GM19043 (cell line): Measurements from ENCODE around the gene BLACAT1.
"Not testable (repeated sequence)": the region's sequence is repeated elsewhere in the genome, so short reads cannot be mapped to it uniquely, and the experiment has no call there.

ENCODE experiments used
- ATAC-seq: cut with Tn5 transposase; IDR thresholded peaks from one replicate; pipeline ENCODE4 v1.9.1; 2021; ENCODE audit warnings: low read depth; ENCODE audit not compliant: unreplicated experiment

Gene BLACAT1

DNA sequence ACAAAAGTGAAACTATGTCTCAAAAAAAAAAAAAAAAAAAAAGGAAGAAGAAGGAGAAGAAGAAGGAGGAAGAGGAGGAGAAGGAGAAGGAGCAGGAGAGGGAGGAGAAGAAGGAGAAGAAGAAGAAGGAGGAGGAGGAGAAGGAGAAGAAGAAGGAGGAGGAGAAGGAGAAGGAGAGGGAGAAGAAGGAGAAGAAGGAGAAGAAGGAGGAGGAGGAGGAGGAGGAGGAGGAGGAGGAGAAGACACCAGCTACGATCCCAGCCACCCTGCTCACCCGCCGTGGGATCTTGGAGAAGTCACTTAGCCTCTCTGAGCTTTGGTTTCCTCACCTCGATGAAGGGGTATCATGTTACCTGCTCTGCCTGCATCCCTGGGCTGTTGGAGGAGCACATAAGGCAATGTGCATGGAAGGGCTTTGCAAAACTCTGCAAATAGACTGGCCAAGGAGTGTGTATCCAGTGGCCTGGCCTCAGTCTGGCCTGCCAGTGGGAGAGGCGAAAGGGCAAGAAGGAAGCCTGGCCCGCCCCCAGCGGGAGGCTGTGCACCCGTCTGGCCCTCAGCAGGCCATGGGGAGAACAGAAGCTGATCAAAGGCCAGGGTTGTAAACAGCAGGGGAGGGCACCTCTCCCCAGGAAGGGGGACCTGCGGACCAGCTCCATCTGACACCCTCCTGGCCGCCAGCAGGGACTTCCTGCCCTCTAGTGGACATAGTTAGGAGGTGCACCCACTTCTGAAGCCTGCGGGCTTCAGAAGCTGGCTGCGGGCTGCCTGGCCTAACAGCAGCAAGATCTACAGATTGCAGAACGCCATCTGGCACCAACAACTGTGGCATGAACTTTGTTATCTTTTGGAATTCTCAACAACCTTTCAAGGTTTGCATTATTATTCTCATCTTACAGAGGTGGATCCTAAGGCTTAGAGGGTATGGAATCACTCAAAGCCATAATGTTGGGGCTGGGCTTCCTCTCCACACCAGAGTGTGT, 29.4 kb upstream of the BLACAT1 start:
- ATAC-seq, result no peak

DNA sequence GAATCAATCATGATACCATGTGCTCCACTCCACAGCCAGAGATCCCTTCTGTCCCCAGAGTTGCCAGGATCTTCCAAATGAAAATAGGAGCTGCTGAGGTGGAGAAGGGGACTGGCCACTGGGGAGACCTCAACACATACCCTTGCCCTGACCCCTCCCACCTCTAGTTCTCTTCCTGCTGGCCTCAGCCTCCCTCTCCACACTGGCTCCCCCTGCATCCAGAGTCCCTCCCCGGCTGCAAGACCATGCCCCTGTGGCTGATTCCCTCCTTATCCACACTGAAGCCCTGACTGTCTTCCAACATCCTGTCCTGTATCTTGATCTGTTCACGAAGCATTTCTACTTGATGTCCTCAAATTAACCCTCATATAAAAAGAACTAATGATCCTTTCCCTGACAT, 27.5 kb upstream of the BLACAT1 start:
- ATAC-seq, result no peak

DNA sequence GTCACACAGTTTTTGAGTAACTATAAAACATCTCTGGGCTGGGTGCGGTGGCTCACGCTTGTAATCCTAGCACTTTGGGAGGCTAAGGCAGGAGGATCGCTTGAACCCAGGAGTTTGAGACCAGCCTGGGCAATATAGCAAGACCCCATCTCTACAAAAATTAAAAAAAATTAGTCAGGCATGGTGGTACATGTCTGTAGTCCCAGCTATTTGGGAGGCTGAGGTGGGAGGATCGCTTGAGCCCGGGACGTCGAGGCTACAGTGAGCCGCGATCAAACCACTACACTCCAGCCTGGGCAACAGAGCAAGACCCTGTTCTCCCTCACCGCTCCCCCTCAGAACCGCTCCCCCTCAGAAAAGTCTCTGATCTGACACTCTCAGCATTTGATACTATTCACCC, 26.7 kb upstream of the BLACAT1 start:
- not testable (repeated sequence) for ATAC-seq

DNA sequence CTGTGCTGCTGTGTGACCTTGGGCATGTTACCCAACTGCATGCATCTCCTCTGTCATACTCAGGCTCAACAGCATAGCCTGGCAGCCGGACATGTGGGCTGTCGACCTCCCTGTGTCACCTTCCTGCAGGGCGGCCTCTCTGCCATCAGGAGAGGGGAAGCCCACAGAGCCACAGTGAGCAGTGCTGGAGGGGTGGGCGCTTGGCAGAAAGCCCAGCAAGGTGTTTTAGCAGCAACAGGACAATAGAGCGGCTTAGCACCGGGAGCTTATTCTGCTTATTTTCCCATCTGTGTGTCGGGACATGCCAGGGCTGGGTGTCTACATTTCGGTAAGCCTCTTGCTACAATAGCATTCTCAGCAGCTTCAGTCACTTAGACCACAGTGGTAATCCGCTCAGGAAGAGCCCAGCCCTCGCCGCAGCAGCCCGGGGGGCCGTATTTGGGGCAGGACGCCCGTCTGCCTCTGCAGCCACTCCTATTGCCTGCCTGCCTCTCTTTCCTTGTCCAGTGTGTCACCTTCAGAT, 25.8 kb upstream of the BLACAT1 start:
- ATAC-seq, result no peak

DNA sequence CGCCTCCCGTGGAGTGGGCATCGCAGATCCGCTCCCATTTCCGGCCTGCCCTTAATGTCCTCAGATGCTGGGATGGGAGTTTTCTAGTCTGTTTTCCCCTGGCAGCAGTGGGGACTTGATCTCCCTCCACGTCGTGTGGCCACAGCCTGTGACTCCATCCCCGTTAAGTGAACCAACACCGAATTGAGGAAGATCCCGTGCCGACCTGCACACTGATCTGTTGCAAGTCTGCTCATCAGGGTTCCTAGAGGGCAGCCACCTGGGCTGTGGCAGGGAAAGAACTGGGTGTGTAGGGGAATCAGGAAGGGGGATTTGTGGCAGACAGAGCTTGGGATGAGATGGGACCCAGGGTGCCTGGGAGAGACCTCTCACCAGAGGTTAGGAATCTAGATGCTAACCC, 25.4 kb upstream of the BLACAT1 start:
- ATAC-seq, result no peak

DNA sequence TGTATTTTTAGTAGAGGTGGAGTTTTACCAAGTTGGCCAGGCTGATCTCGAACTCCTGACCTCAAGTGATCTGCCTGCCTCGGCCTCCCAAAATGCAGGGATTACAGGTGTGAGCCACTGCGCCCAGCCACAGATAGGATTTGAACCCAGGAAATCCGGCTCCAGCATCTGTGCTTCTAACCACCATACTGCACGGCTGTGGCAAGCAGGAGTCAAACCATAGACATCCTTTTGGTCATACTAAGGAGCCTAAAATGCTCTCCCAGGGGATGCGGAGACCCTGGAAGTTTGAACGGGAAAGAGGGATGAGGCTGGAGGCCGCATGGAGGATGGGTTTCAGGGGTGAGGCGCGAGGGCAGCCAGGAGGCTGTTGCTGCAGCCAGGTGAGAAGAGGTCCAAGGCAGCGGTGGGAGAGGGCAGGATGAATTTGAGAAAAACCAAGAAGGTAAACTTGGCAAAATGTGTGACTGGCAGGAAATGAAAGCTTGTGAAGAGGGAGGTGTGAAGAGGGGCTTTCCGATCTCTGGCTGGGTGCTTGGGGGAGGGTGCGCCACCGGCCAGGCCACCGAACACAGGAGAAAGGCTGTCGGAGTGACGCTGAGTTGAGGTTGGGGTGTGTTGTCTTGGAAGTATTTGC, 24.6 kb upstream of the BLACAT1 start:
- peak; percentile 63 for ATAC-seq

DNA sequence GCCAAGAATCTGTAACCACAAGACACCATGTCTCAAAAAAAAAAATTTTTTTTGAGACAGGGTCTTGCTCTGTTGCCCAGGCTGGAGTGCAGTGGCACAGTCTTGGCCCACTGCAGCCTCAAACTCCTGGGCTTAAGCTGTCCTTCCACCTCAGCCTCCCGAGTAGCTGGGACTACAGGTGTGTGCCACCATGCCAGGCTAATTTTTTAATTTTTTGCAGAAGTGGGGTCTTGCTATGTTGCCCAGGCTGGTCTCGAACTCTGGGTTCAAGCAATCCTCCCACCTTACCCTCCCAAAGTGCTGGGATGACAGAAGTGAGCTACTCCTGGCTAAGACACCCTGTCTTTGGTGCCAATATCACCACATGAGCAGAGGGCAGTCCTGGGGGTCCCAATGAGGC, 23.1 kb upstream of the BLACAT1 start:
- ATAC-seq, result not testable (repeated sequence)

DNA sequence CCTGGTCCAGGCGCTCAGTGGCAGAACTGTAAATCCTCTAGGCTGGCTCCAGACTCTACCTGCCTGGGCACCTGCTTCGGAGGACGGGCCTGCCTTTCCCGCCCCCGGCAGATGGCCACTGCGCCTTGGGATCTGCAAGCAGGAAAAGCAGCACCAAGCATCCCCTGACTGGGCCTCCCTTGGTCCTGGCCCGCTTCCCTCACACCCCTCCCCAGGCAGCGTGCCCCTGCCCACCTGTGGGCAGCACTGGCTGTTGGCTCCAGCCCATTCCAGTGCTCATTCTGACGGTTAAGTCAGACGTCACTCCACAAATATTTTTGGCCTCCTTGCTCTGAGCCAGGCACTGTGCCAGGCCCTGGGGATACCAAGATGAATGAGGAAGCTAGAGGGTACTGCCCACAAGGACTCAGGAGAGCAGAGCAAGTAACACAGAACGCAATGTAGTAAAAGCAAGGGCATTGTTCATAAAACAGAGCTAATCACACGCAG, 22.0 kb upstream of the BLACAT1 start:
- ATAC-seq, result no peak

DNA sequence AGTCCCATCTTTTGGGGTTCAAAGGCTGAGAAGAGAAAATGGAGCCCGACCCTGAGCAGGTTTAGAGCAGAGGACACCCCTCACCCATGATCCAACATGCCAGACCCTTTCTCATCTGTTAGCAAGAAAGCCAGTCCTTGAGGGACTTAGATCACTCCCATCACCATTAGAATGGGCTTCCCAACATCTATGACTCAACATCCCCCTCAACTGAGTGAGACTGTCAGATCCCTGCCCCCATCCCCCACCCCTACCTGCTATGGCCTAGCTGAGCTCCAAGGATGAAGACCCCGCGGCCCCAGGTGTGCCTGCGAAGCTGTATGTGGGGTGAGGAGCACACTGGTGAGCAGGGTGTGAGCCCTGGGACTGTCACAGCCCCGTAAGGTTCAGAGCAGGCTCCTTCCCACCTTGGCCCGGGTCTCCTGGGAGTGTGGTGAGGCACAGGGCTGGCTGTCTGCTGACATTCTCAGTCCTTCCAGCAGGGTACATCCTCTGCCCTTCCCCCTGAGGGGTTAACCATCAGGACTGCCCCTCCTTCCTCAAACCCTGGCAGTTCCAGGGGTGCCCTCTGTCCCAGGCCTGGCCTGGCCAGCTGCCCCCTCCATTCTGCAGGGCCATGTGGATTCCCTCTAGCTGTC, 21.4 kb upstream of the BLACAT1 start:
- ATAC-seq, result no peak

DNA sequence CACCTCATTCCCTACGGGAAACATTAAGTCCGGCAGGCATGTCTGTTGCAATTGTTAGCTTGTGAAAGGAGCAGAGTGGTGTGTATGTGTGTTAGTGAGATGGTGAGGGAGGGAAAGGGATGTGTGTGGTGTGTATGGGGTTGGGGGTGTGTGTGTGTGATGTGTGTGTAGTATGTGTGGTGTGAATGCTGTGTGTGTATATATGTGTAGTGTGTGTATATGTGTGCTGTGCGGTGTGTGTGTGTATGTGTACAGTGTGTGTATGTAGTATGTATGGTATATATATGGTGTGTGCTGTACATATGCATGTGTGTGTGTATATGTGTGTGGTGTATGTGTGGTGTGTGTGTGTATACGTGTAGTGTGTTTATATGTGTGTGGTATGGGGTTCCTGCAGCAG, 20.8 kb upstream of the BLACAT1 start:
- ATAC-seq, result no peak

DNA sequence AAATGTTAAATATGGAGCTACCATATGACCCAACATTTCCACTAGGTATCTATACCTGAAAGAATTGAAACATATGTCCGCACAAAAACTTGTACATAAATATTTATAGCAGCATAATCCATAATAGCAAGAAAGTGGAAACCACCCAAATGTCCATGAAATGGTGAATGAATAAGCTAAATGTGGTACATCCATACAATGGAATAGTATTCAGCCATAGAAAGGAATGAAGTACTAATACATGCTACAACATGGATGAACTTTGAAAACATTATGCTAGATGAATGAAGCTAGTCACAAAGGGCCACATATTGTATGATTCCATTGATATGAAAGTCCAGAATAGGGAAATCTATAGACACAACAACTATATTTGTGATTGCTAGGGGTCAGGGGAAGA, 20.0 kb upstream of the BLACAT1 start:
- no peak for ATAC-seq

DNA sequence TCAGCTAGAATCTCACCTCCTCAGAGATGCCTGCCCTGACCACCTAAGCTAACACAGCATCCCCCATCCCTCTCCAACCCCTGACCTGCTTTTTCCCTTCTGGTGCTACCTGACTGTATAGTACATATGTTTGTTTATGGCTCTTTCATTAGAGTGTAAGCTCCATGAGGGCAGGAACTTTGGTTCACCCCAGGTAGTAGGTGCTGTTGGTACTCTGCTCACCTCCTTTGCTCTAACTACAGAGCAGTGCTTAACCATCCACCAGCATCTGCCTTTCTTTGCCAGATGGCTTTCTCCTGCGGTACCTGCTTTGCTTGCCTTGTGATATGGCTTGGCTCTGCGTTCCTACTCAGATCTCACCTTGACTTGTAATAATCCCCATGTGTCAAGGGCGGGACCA, 18.7 kb upstream of the BLACAT1 start:
- ATAC-seq, result no peak

DNA sequence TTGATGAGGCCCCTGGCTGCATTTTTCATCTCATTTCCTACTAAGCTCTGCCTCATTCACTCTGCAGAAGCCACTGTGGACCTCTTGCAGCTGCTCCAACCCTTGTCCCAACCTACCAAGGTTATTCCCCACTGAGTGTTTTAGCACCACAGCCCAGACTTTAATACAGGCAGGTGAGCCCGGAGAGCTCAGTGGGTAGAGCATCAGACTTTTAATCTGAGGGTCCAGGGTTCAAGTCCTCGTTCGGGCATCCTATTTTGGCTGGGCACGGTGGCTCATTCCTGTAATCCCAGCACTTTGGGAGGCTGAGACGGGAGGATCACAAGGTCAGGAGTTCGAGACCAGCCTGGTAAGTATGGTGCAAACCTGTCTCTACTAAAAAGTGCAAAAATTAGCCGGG, 18.1 kb upstream of the BLACAT1 start:
- ATAC-seq, result no peak

DNA sequence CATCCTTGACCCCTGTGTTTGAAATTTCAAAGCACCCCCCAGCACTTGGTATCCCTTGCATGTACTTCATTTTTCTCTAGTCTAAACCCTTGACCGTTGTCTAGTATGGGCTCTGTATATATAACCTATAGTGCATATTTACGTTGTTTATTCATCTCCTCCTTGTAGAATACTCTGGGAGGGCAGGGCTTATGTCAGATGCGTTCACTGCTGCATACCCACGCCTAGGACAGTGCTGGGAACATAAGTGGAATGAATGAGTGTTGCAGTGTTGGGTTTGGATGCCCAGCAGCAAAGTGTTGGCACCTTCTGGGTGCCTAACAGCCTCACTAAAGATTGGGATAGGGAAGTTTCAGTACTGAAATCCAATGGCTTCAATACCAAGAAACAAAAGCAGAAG, 17.6 kb upstream of the BLACAT1 start:
- ATAC-seq, result no peak

DNA sequence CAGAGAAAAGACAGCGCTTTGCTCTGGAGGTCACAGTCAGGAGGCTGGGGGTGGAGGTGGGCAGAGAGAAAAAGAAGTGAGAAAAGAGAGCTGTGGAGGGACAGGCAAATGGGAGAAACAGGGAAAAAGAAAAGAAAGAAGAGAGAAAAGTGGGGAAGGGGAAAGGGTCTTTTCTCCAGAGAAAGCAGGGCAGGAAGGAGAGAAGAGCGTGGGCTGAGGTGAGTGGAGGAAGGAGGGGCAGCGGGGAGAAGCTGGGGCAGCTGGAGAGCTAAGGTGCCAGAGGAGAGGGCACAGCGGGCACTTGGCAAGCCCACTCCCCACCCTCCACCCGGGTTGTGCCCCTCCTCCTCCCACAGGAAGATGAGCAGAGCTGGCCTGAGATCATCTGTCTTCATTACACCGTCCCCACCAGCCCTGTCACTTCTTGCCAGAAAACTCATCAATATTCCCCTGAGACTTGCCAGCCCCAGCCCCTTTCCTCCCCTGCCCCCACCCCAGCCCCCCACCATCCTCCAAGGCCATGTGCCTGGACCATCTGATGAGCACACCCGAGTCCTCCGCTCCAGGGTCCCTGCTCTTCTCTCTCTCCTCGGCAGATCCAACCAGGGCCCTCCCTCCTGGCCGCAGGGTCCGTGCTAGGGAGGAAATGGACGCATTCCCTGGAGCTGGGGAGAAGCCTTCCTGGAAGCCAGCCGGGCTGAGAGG, 17.0 kb upstream of the BLACAT1 start:
- ATAC-seq, result no peak

DNA sequence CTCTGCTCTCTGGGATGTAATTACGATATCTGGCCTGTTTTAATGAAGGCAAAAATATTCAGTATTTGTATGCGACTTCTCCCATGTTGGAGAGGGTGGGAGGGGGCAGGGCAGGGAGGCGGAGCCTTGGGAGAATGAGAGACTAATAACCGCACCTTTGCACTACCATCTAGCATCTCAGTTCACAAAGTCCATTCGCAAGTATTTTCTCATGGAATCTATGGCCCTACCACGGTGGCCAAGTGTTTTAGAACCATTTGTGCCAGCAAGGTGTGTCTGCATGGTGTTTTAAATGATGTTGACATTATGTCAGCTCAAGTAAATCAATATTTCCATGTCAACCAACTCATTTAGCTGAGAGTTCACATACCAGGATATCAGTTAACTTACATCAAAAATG, 14.3 kb upstream of the BLACAT1 start:
- no peak for ATAC-seq

DNA sequence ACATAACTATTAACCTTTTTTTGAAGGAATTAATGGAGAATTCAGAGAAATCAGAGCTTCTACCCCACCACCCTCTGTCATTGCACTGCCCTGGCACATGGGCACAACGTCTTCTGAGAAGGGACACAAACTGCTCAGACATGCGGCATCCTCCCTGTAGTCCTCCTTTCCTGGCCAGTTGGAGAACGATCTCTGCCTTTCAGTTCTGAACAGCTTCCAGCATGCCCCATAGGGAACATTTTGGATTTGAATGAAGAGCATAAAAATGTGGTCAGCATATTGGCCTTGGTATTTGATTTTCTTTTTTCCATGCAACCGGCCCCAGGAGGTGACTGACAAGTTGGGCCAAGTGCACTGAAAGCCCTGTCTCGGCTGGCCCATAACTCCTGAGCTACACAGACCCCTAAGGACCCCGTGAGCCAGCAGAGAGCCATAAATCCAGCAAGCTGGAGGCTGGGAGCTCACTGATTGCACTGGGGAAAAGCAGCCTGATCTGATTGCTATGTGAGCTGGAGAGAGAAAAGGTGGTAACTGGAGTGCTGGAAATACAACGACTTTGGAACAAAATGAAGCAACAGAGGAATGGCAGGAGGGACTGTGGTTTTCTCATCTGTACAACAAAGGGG, 10.9 kb upstream of the BLACAT1 start:
- ATAC-seq, result no peak

DNA sequence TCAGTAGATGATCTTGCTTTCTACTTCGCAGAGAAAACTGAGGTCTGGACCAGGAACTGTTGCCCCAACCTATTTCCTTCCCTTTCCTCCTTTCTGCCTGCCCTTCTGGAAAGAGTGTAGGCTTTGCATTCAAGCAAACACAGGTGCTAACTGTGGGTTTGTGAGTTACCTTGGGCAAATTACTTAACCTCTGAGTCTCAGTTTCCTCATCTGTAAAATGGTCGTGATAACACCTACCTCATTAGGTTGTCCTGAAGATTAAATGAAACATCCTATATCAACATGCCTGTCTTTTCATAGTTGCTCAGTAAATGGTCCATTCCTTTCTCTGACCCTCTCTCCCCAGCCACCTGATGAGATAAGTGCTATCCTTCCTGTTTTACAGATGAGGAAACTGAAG, 9.5 kb upstream of the BLACAT1 start:
- no peak for ATAC-seq

DNA sequence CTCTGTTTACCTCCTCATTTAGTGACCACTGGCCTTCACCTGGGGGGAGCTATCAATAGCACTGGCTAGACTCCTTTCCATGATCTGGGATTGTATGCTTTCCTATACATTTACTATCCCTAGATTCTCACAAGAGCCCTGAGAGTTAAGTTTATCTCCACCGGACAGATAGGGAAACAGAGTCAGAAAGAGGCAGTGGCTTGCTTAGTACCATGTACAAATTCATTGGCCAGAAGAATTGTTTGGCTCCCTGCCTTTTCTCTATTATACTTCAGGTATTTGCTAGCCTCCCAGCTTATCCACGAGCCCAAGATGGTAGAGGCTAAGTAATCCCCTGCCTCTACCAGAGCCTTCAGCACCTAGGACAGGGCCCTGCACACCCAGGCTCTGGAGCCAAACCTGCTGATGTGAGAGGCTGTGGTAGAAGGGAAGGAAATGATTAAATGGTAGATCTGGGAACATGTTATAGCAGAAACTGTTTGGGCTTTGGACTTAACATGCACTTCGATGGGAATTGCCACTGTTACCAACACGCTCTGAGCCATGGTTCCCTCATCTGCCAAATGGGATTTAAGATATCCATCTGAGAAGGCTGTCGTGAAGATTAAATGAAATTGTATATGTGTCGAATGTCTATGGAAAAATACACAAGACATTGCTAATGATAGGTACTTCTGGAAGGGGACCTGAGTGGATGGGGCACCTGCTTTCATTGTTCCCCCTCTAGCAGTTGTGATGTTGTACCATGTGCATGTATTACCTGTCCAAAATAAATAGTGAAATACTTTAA, 3.1 kb upstream of the BLACAT1 start:
- ATAC-seq, result no peak
